H1 (cell line): Measurements from ENCODE around the gene C19orf73. TPM values are rescaled to one million over a fixed set of nuclear protein-coding genes. Genes with fewer than 3 reads are reported as not detected.
A peak's percentile ranks its signal among the peaks of the same experiment; 100 is the strongest.

Source experiments
- BACH1 ChIP-seq: IDR thresholded peaks from 2 replicates; pipeline ENCODE4 v1.6.1; 2012; ENCODE audit warnings: low read length, improper control_type of control experiment
- CBX5 ChIP-seq: fragments of 300-800, 300-1000 bp; sonication (generic); IDR thresholded peaks from 2 replicates; pipeline ENCODE4 v1.7.1; 2016; ENCODE audit warnings: antibody characterized with exemption, low read length, low read depth
- CBX8 ChIP-seq: fragments of 300-800, 300-1000 bp; sonication (generic); IDR thresholded peaks from 2 replicates; pipeline ENCODE4 v1.7.1; 2016; ENCODE audit warnings: low read depth, low read length, borderline replicate concordance
- CHD1 ChIP-seq: IDR thresholded peaks from 2 replicates; pipeline ENCODE4 v1.6.1; 2012; ENCODE audit warnings: low read depth, low read length, improper control_type of control experiment
- FOSL1 ChIP-seq: IDR thresholded peaks from 2 replicates; pipeline ENCODE4 v1.6.1; 2011; ENCODE audit warnings: mild to moderate bottlenecking, low read depth, low read length, moderate library complexity; ENCODE audit not compliant: insufficient read depth
- GABPA ChIP-seq: IDR thresholded peaks from 2 replicates; pipeline ENCODE4 v1.6.1; 2011; ENCODE audit warnings: mild to moderate bottlenecking, low read length, moderate library complexity, borderline replicate concordance; ENCODE audit not compliant: insufficient read depth
- HDAC6 ChIP-seq: IDR thresholded peaks from one replicate; pipeline ENCODE4 v1.7.1; 2012; ENCODE audit warnings: low read depth, mild to moderate bottlenecking, inconsistent platforms, low read length, moderate library complexity
- JUND ChIP-seq: IDR thresholded peaks from 2 replicates; pipeline ENCODE4 v1.6.1; 2011; ENCODE audit warnings: mild to moderate bottlenecking, improper control_type of control experiment, low read length
- SP1 ChIP-seq: IDR thresholded peaks from 2 replicates; pipeline ENCODE4 v1.6.1; 2011; ENCODE audit warnings: low read depth, low read length
- TAF1 ChIP-seq: IDR thresholded peaks from 2 replicates; pipeline ENCODE4 v1.6.1; 2011; ENCODE audit warnings: mild to moderate bottlenecking, low read depth, low read length
- TAF7 ChIP-seq: optimal IDR thresholded peaks from 2 replicates; pipeline ENCODE3; 2011; ENCODE audit warnings: low read depth, mild to moderate bottlenecking, inconsistent platforms, low read length, moderate library complexity, borderline replicate concordance
- TBP ChIP-seq: IDR thresholded peaks from 2 replicates; pipeline ENCODE4 v1.6.1; 2011; ENCODE audit warnings: low read depth, low read length, improper control_type of control experiment
- polyA plus RNA-seq, 7 experiments: library from polyadenylated mRNA; depleted of rRNA in 3 of 7; stranded (reverse) in 5 of 7; unstranded in 2 of 7; fragments of >200 nt in 5 of 7; fragments of 200-250 nt in 2 of 7; gene quantifications; 1 replicate in 5 of 7; 2 replicates in 1 of 7; 4 replicates in 1 of 7; pipeline versions ENCODE4 v1.2.1 to v1.2.3, GENCODE V29; 2011 to 2013; ENCODE audit warnings: missing spikeins in 2 of 7, mixed read lengths in 2 of 7
- total RNA-seq: library from RNA; stranded (reverse); fragmentation: NEBNext Ultra II Directional; extraction: Animal tissue kit (Norgen Biotek cat#: 25700); gene quantifications from 2 replicates; pipeline ENCODE4 v1.2.1, GENCODE V29; 2021

Gene C19orf73
- total and polyA plus RNA-seq, 2 of the 8 experiments (the other 6 are each of a cell fraction or from before 2014, with no cell fraction given): 2.5 to 4.6 TPM

DNA sequence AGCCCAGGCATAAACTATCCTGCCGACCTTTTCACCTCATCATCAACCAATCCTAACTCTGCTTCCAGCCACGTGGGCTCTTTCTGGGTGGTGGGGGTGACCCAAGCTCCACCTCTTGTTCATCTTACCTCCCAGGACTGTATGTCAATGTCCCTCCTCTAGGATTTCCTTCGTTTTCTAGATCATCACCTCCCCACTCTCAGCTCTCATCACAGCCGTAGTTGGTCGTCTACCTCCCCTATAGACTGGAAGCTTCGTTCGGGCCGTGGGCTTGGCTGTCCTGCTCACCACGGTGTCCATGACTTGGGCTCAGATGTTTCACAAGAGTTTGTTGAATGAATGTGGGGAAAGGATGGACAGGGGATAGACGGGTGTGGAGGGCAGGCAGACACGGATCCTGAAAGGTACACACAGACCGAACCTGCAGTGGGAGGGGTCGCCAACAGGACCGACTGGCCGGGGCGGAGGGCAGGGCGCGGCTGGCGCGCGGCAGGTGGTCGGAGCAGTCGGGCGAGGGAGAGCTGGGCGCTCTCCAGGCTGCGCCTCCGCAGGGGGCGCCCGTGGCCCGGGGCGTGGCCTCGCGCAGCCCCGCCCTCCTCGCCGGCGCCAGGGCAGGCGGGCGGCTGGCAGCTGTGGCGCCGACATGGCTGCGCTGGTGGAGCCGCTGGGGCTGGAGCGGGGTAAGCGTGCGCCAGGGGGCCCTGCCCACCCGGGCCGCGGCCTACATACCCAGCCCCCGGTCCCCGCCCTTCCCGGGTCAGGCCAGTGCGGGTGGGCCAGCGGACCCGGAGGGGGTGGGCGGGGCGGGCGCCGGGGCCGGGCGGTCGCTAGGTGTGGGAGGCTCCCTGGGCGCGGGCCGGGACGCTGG is 4.9 kb downstream of the C19orf73 start, which contains the start of gene LIN7B (continued):
- no peak for TF ChIP-seq GABPA
- no peak for TF ChIP-seq CBX5
- TF ChIP-seq JUND: no peak
- TF ChIP-seq TAF7: no peak
- TF ChIP-seq HDAC6: no peak
- TF ChIP-seq BACH1: peak; percentile 18; the same call in 1 of the 2 replicates
- peak; percentile 17; the same call in 1 of the 2 replicates for TF ChIP-seq TBP
- TF ChIP-seq CBX8: no peak
- no peak for TF ChIP-seq SP1
- no peak for TF ChIP-seq TAF1
- no peak for TF ChIP-seq FOSL1
- TF ChIP-seq CHD1: no peak
